COLO668 (cell line): Measurements from ENCODE around the gene ADSS2.
"Not testable (repeated sequence)": the region's sequence is repeated elsewhere in the genome, so short reads cannot be mapped to it uniquely, and the experiment has no call there.

Experiments used
- DNase-seq: peaks from one replicate; lab custom pipeline; 2025; ENCODE audit not compliant: unreplicated experiment; lab: John Stamatoyannopoulos, UW

ADSS2 gene

DNA sequence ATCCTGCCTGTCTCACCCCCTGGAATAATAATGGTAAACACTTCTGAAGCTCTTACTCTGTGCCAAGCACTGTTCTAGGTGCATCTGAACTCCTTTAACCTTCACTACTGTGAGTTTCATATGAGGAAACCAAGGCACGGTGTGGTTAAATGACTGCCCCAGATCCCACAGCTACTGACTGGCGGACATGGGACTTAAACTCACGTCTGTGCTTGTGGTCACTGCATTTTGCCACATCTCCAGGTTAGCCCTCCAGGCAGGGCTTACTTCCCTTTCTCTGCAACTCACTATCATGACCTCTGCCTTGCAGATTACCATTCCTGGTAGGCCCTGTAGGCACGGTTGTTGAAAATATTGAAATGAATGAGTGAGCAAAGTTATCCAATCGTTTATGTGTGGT, 83.4 kb downstream of the ADSS2 start:
- DNase-seq, result no peak

GRCh38 chr1:244367399-244368114, 84.2 kb downstream of the ADSS2 start:
- no peak for DNase-seq

DNA sequence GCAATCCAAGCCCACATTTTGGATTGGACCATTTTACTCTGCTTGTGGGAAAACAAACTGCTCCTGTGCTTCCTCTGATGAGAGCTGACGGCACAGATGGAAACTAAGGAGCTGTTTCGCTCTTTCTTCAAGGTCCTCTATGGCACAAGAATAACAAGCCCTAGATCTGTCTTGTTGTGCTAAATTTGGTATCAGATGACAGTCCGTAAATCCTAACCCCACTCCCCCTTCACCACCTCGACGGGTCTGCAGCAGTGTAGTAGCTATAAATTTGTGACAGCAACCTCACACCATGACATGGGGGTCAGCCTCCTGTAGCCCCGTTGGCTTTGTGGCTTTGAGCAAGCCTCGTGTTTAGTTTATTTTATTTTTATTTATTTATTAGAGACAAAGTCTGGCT, 85.9 kb downstream of the ADSS2 start:
- no peak for DNase-seq

DNA sequence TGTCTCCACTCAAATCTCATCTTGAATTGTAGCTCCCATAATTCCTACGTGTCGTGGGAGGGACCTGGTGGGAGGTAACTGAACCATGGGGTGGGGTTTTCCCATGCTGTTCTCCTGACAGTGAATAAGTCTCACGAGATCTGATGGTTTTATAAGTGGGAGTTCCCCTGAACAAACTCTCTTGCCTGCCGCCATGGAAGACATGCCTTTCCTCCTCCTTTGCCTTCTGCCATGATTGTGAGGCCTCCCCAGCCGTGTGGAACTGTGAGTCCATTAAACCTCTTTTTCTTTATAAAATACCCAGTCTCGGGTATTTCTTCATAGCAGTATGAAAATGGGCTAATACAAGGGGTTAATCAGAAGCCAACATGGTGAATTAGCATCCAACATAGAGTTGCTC, 86.4 kb downstream of the ADSS2 start:
- DNase-seq, result not testable (repeated sequence)

- DNase-seq, result no peak
Measured at GRCh38 chr1:244362476-244362875, 89.2 kb downstream of the ADSS2 start.

DNA sequence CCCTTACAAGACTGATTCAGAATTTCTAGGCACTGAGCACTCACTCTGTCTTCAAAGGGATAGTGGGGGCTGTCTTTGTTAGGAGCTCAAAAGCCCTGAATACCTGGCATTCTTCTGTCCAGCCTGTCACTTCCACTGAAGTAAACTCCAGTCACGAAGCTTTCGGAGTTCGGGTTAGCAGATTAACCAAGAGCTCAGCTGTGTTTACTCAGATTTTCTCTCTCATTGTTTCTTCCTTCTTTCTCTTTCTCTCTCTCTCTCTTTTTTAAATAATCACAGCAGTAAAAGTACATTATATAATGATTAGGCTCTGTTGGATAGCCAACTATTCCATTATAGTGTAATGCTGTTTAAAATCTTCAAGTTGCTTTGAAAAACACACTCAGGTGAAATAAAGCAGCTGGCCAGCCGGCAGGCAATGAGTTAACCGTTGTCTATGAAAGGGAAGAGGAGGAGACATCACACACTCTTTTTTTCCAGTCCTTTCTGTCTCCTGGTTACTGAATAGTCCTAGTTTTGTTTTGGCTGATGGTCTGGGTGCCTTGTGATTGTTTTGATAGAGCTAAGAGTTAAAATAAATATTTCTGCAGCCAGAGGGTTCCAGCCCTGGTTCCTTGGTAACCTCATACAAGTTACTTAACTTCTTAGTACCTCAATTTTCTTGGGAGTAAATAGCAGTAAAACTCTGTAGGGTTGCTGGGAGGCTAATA, 89.8 kb downstream of the ADSS2 start:
- DNase-seq, result no peak
